HG03521 (cell line): ENCODE results near the gene LKAAEAR1.

Source experiments
- ATAC-seq: cut with Tn5 transposase; IDR thresholded peaks from one replicate; pipeline ENCODE4 v1.9.1; 2021; ENCODE audit warnings: mild to moderate bottlenecking, moderate library complexity; ENCODE audit not compliant: unreplicated experiment

LKAAEAR1 gene

DNA sequence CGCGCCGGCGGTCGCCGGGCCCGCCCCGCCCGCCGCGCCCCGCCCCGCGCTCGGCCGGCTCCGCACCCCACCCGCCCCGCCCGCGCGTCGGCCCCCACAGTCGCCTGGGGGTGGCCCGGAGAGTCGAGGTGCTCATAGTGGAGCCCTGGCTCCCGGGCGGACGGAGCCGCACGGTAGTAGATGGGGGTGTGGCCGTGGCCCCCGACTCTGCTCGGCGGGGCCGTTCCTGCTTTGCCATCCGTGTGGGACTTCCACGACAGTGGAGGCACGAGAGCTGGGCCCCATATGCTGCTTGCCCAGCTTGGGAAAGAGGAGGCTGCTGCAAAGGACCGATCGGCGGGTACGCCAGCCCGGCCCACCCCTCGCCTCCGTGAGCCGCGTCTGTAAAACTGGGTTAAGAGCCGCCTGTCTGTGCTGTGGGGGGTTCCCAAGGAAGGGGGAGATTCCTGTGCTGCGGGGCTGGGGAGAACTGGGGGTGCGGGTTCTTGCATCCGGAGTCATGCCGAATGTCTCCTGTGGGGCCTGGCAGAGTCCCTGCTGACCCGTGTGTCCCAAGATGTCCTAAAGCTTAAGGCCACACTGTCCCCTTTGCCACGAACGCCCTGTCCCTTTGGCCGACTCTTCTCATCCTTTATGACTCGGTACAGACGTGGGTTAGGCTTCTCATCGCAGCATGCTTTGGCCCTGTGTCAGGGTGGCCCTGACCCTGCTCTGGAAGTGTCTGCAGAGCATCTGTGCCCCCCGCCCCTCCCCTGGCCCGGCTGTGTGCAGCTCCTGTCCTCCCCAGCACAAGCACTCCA is 4.0 kb downstream of the LKAAEAR1 start, which contains the start of gene OPRL1:
OPRL1 (plus strand) TSS at position 70 of the 800 bp plus-strand sequence. CDS start 12,639 bp downstream, outside the sequence.
- ATAC-seq: no peak

DNA sequence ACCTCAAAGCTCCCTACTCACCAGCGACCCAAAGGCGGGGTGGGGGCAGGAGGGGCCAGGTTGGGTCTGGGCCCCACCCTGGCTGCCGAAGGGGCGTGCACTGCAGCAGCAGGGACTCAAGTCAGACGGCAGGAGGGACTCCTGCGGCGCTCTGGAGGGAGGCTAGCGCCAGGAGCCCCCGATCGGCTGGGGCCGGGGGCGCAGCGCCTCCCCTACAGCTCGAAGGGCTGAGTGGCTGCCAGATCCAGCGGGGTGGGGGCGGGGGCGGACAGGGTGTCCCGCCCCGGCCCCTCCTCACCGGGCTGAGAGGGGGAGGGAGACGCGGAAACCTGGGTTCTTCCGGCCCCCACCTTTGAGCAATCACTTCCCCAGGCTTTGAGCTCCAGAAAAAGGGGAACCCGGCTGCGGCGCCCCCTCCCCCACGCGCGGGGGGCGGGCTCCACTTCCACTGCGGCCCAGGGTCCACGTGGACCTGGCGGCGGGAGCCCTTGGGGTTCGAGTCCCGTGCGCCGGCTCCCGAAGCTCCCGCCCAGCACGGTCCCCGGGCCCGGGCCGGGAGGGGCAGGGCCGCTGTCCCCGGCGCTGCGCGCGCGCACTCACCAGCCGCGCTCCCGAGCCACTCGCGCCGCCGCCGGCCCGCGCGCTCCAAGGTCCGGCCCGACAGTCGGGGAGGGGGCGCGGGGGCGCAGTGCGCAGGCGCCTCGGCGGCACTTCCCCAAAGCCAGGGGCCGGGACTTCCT is 4.8 kb downstream of the LKAAEAR1 start, which contains the start of gene RGS19:
RGS19 (minus strand) TSS at position 246 of the 740 bp plus-strand sequence. CDS start 2,632 bp downstream, outside the sequence.
- ATAC-seq: peak; percentile 51

DNA sequence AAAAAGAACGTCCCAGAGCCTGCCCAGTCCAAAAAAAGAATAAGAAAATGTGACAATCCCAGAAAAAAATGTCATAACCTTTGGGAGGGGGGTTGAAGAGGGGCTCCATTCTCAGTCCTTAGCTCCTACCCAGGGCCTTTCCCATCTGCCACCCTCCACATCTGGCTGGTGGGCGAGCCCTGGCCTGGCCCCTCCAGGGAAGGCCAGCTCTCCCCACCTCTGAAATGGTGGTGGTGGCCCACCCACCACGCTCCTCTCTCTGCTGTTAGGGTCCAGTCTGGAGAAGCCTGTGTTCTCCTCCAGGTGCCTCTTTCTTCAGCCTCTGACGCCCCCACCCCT is 5.3 kb downstream of the LKAAEAR1 start:
- ATAC-seq: no peak

DNA sequence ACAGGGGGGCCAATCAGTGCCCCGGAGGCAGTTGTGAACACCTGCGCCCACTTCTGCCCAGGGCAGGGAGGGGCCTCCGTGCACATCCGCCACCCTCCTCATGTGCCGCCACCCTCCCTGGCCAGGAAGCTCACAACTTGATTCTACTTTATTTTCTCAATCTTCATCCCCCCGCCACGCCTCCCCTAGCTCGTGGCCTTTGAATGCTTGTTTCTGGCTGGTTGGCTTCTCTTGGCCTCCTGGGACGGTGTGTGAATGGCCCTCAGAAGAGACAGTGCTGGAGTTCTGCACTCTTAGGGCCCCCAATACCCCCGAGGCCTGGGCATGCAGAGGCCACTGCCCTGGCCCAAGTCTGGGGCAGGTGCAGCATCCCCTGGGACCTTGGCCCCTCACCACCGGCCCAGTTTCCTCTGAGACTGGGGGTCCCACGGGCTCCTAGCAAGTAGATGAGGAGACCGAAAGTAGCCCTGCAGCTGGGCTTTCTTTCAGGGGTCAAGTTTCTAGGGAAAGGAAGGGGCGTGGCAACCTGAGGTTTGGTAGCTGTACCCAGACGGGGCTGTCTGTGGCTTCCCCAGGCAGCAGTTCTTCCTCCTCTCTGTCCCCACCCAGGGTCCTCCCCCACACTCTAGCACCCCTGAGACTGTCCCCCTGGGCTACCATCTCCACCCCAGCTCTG is 6.2 kb downstream of the LKAAEAR1 start:
- ATAC-seq: no peak

DNA sequence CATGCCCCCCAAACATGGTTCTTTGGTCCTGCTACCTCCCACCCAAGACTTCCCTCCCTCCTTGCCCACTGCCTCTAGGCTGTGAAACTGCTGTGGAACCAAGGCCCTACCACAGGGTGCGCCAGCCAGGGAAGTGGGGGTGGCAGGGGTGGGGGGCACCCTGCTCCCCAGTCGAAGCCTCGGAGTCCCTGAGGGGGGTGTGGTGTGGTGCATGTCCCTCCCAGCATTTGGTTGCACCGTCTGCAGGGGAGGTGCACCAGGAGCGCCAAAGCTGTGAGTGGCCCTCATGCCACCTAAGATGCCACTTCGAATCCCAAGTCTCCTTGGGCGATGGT is 6.7 kb downstream of the LKAAEAR1 start:
- ATAC-seq: no peak

DNA sequence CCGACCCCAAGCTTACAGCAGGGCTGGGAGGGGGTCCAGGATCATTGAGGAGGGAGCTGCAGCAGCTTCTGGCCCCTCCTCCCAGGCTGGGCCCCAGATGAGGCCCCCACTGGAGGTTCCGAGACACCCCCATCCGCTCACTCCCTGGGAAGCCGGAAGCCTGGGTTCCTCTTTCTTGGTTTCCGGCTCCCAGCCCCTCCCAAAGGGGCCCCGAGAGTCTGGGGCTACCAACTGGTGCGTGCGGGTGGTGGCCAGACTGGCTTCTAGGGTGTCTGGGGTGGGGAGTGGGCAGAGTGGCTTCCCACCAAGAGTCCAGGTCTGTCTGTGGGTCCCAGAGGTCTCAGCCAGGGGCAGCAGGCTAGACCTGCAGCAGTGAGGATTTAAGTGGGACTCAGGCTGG is 7.1 kb downstream of the LKAAEAR1 start:
- no peak for ATAC-seq

DNA sequence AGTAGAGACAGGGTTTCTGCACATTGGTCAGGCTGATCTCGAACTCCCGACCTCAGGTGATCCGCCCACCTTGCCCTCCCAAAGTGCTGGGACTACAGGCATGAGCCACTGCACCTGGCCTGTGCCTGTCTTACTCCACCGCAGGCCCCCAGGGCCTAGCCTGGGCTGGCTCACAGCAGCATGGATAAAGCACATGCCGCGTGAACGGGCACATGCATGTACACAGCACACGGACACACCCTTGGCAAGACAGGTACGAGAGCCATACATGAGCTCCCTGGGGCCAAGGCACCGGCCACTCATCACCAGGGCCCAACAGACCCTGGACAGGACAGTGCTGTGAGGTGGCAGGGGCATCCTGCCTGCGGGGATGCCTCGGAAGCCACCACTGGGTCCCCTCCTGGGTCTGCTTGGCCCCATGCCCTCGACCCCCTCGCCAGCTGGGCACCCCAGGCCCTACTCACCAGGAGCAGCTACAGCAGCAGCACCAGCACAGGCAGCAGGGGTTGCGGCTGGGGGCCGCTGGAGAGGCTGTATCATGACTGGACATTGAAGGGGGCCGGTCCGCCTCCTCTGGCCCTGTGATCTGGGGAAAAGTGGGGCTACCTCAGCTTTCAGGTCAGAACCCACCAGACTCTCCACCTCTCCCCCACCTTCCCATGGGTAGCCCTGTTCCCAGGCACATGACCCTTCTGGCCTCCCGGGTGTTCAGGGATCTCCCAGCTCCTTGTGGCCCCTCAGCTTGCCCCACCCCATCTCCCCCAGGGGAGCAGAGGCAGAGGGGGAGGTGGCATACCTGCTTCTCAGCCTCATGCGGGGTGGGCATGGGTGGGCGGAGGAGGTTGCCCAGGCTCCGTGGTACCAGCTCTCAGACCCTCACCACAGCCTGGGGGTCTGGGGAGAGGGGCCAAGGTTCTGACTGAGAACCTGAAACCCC is 7.9 kb downstream of the LKAAEAR1 start:
- ATAC-seq: no peak

DNA sequence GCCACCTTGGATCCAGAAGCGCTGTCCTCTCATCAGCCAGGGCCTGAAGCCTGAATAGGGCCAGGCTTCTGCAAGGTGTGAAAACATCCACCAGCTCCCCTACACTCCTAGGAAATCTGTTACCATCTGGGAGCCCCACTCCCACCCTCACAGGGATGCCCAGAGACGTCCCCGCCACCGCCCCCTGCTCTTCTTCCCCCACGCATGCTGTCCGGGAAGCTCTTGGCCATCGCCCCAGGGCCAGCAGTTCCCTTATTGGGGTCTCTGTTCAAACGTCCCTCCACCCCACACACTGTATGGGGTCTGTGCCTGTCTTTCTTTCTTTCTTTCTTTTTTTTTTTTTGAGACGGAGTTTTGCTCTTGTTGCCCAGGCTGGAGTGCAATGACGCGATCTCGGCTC is 8.6 kb downstream of the LKAAEAR1 start:
- ATAC-seq: no peak

DNA sequence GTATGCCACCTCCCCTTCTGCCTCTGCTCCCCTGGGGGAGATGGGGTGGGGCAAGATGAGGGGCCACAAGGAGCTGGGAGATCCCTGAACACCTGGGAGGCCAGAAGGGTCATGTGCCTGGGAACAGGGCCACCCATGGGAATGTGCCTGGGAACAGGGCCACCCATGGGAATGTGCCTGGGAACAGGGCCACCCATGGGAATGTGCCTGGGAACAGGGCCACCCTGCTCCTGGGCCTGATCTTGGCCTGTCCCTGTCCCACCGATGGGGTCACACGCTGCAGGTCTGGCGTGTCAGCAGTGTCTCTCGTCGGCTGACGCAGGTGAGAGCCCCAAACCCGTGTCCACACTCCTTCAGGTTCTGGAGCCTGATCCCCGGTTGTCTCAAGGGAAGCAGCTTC is 9.2 kb downstream of the LKAAEAR1 start:
- no peak for ATAC-seq

DNA sequence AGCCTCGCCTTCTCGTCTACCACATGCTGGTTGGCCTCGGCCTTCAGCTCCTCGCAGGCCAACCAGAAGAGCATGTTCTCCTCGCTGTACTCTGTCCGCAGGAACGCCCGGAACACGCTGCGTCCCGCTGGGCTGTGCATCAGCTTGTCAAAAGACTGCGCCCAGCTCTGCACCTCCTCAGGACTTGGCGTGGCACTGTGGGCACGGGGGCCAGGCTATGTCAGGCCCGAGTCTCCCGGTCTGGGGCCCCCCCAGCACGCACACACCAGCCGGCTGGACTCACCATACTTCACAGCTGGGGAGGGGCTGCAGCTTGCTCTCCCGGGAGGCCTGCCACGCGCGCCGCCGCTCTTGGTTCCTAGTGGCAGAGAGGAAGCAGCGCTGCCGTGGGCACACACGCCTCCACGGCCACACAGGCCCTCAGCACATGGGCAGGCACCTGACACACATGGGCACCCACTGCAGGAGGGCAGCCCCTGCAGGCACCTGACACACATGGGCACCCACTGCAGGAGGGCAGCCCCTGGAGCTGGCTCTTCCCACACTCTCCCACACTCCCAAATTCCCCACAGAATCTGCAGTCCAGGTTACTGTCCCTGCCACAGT is 9.9 kb downstream of the LKAAEAR1 start:
- ATAC-seq: no peak

DNA sequence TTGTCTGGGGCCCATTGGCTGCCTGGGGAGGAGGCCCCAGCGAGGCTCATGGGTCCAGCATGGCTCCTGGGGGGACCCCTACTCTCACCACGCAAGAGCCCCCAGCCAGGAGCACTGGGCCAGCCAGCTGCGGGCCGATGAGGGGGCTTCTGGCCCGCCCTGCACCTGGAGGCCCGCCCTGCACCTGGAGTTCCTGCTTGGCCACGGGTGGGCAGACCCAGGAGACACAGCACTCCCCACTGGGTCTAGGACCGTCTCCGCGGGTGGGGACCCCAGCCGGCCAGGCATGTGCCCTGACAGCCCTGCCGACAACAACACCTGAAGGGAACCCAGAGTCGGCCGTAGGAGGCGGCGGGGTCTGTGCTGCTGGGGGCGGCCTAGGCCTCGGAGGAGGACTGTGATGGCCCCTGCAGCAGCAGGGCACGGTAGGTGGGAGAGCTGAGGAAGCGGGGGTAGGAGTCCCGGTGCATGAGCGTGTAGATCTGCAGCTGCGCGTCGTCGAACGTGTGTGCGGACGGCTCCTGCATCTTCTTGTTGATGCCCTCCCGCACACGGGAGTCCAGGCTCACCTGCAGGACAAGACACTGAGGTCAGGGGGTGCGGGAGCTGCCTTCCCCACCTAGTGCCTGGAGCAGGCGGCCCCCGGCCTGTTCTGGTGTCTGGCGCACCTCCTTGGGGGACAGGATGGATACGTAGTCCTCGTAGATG is 10.6 kb downstream of the LKAAEAR1 start:
- ATAC-seq: no peak

DNA sequence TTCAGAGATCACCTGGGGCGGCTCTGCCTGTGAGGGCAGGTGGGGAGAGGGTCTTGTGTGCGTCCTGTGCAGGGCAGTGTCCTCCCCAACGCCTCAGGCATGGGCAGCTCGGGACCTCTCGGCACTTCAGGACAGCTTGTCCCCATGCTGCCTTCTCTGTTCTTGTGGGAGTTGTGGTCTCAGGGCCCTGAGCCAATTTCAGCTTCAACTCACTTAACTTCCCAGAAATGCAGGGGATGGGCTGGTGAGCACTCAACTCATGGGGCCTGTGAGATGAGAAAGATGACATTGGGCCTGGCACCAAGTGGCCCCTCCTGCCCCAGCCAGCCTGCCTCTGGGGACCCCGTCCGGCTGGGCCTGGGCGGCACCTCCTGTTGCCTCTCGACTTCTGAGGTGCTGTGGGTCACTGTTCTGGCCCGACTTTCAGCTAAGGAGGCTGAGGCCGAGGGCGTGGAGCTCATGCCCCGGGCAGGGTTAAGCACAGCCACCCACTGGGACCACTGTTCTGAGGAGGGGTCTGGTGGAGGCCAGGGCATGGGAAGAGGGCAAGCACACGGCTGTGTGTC is 11.6 kb downstream of the LKAAEAR1 start:
- ATAC-seq: no peak

DNA sequence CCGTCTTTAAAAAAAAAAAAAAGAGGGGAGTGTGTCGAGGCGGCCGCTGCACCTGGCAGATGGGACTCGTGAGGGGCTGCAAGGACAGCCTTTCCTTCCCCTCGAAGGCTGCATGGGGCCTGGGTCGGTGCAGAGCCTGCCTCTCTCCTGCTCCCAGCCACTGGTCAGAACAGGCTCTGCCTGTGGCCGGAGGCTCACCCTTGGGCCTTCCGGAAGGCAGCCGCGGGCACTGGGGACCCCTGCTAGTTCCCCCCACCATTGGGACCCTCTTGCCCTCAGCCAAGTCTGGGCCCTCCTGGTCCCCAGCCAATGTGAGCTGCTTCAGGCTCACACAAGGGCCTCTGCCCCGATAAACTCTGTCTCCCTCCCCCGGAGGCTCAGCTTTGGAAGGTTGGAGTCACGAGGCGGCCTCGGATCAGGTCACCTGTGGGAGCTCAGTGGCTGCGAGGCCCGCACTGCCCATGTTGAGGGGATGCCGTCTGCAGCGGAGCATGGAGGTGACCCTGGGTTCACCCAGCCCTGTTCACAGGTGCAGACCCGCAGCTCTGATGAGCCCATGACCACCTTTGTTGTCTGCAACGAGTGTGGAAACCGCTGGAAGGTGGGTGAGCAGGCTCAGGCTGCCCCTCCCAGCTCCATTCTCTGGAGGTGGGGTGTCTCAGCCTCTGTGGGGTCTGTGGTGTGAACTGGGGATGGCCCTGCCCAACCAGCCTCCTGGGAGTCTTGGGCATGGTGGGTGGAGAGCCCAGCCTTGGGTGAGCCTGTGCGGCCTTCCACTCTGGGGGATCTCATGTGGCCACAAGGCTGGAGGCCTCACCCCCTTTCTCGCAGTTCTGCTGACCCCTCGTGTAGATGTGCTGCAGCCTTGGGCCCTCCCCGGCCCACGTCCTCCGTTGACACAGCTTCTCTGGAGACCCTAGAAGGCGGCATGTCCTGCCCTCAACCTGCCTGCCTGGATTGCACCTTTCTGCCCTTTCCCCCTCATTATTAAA is 12.6 kb downstream of the LKAAEAR1 start:
- no peak for ATAC-seq

DNA sequence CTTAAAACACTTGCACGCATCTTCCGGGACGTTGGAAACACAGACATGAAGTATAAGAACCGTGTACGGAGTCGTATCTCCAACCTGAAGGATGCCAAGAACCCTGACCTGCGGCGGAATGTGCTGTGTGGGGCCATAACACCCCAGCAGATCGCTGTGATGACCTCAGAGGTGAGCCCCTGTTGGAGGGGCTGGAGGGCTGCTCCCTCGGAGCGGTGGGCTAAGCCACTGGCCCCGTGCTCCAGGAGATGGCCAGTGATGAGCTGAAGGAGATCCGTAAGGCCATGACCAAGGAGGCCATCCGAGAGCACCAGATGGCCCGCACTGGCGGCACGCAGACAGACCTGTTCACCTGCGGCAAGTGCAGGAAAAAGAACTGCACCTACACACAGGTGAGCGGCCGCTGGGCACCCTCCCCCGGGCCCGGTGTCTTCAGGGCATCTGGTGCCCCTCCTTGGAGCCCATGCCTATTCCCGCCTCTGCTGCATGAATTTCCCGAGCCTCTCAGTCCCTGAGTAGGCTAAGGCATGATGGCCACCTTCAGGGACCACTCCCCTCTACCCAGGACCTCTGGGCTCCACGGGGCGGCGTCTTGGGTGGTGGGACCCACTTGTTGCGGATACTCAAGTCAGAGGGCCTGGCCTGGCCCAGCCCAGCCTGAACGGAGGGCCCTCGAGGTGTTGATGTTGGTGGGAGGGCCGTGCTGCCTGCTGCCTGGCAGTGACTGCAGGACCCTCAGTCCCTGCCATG is 13.8 kb downstream of the LKAAEAR1 start:
- ATAC-seq: no peak

DNA sequence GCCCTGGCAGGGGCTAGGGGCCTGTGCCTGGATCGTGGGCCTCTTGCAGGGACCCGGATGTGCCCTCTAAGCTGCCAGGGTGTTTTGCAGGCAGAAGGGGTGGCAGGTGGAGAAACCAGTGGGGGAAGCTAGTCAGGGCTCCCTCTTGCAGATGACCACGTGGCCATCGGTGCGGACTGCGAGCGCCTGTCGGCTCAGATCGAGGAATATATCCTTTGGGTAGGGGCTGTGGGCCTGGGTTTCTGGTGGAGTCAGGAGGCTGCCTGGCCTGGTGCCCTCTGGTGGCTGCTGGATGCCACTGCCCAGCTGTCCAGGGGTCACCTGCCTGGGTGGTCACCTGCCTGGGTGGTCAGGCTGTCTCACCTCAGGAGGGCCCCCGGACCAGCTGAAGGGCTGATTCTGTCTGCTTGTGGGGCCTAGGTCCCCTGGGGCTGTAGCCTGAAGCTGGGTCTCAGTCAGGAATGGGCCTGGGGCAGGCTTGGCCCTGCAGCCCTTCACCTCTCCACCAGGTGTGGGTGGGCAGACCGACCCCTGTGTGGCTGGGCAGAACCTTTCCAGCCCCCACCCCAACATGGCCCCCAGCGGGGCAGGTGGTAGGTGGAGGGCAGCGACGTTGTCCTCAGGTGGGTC is 14.5 kb downstream of the LKAAEAR1 start:
- ATAC-seq: no peak

DNA sequence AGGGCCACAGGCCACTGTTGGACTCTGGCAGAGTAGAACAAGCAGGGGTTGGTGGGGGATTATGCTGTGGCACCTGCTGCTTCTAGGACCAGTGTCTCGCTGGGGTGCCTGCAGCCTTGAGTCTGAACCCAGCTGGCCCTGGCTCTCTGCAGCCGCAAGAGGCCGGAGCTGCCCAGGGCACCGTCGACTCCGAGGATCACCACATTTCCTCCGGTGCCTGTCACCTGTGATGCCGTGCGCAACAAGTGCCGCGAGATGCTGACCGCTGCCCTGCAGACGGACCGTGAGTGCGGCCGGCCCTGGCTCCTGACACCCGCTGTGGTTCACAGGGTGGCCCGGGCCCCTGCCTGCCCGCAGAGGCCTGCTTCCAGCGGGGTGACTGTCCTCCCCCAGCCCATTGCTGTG is 15.0 kb downstream of the LKAAEAR1 start:
- ATAC-seq: no peak
